B cell (primary cell): ENCODE measurements around the gene MOCS2. TPM values are rescaled to one million over a fixed set of nuclear protein-coding genes. Genes with fewer than 3 reads are reported as not detected.

Experiments
- ATAC-seq: fragments of 200-7000 bp; cut with Tn5 transposase; one replicate; pipeline ENCODE4 v1.10.0; 2021; ENCODE audit warnings: low read depth, mild to moderate bottlenecking, moderate number of reproducible peaks, moderate library complexity
- CTCF ChIA-PET: fragments of 350-600 bp; sonication (Branson Sonifier 250); formaldehyde crosslinking; loops from one replicate; lab custom pipeline; 2021; ENCODE audit warnings: antibody characterized with exemption, inconsistent platforms; lab: Charles Lee
- POLR2A ChIA-PET: fragments of 350-600 bp; sonication (Branson Sonifier 250); formaldehyde crosslinking; loops from one replicate; lab custom pipeline; 2021; ENCODE audit warnings: antibody characterized with exemption; lab: Charles Lee
- DNase-seq: peaks from one replicate; pipeline ENCODE4 v3.0.0; 2013
- H2AFZ ChIP-seq: 2 replicates; pipeline ENCODE4 v1.6.1; 2012; ENCODE audit warnings: mild to moderate bottlenecking, low read depth, low read length; ENCODE audit not compliant: insufficient read depth, poor library complexity, severe bottlenecking
- H3K27ac ChIP-seq, 2 donors: 1 replicate in 1 of 2; 2 replicates in 1 of 2; pipeline ENCODE4 v1.5.1; 2012 to 2013; ENCODE audit warnings: low read length in 2 of 2, mild to moderate bottlenecking in 2 of 2, moderate library complexity in 1 of 2
- H3K27me3 ChIP-seq, 4 experiments: fragments of 200-600 bp in 1 of 4; sonication (generic) in 1 of 4; replicated peaks in 1 of 4; 1 replicate in 2 of 4; 2 replicates in 2 of 4; pipeline versions ENCODE4 v1.6.1 to v1.7.0; 2013 to 2016; ENCODE audit warnings: low read length in 3 of 4, mild to moderate bottlenecking in 2 of 4, mixed read lengths in 1 of 4, moderate library complexity in 1 of 4; ENCODE audit not compliant: insufficient read depth in 4 of 4, control insufficient read depth in 3 of 4; ENCODE audit errors: control extremely low read depth in 1 of 4
- H3K36me3 ChIP-seq, 2 experiments: replicated peaks in 1 of 2; 1 replicate in 1 of 2; 2 replicates in 1 of 2; pipeline versions ENCODE4 v1.6.1 to v1.7.1; 2013; ENCODE audit warnings: low read length in 1 of 2; ENCODE audit not compliant: insufficient read depth in 2 of 2, control insufficient read depth in 1 of 2; ENCODE audit errors: control extremely low read depth in 1 of 2, extremely low read depth in 1 of 2
- H3K4me1 ChIP-seq, 2 donors: fragments of 200-600 bp in 1 of 2; sonication (generic) in 1 of 2; 1 replicate in 1 of 2; 2 replicates in 1 of 2; pipeline versions ENCODE4 v1.5.1 to v1.6.1; 2013 to 2017; ENCODE audit warnings: low read length in 2 of 2; ENCODE audit not compliant: control insufficient read depth in 2 of 2, insufficient read depth in 2 of 2
- H3K4me2 ChIP-seq: replicated peaks from 2 replicates; pipeline ENCODE3; 2012; ENCODE audit warnings: mild to moderate bottlenecking, low read depth, low read length; ENCODE audit not compliant: poor library complexity, severe bottlenecking
- H3K4me3 ChIP-seq, 5 experiments: fragments of 200-600 bp in 1 of 5; sonication (generic) in 1 of 5; 1 replicate in 3 of 5; 2 replicates in 2 of 5; pipeline versions ENCODE4 v1.5.1 to v1.7.0; 2011 to 2016; ENCODE audit warnings: low read length in 4 of 5, mild to moderate bottlenecking in 4 of 5, low read depth in 2 of 5, control low read depth in 1 of 5, moderate library complexity in 1 of 5; ENCODE audit not compliant: insufficient read depth in 1 of 5; ENCODE audit errors: control extremely low read depth in 1 of 5, extremely low read depth in 1 of 5
- H3K79me2 ChIP-seq: fragments of 200-600 bp; sonication (generic); one replicate; pipeline ENCODE4 v1.6.0; 2016; ENCODE audit warnings: low read length; ENCODE audit not compliant: control insufficient read depth, insufficient read depth
- H3K9ac ChIP-seq: fragments of 200-600 bp; sonication (generic); 2 replicates; pipeline ENCODE4 v1.6.1; 2017; ENCODE audit warnings: mild to moderate bottlenecking, low read length, moderate library complexity
- H3K9me3 ChIP-seq, 3 donors: one replicate each; pipeline versions ENCODE4 v1.6.1 to v1.7.1; 2013; ENCODE audit warnings: low read length in 2 of 3; ENCODE audit not compliant: control insufficient read depth in 2 of 3, insufficient read depth in 1 of 3; ENCODE audit errors: control extremely low read depth in 1 of 3
- H4K20me1 ChIP-seq: 2 replicates; pipeline ENCODE4 v1.6.0; 2012; ENCODE audit warnings: mild to moderate bottlenecking, low read length; ENCODE audit not compliant: insufficient read depth, control insufficient read depth, poor library complexity, severe bottlenecking
- H3K27ac Mint-ChIP-seq: one replicate; pipeline ENCODE4 v1.8.0; 2021; ENCODE audit warnings: mixed read lengths
- H3K27me3 Mint-ChIP-seq: one replicate; pipeline ENCODE4 v1.8.0; 2021; ENCODE audit warnings: mixed read lengths
- H3K4me1 Mint-ChIP-seq: one replicate; pipeline ENCODE4 v1.8.0; 2021; ENCODE audit warnings: mixed read lengths
- H3K4me3 Mint-ChIP-seq: one replicate; pipeline ENCODE4 v1.8.0; 2021; ENCODE audit warnings: mixed read lengths
- H3K9me3 Mint-ChIP-seq: one replicate; pipeline ENCODE4 v1.8.0; 2022; ENCODE audit warnings: mixed read lengths; ENCODE audit not compliant: insufficient read depth
- EZH2 ChIP-seq: IDR thresholded peaks from 2 replicates; pipeline ENCODE4 v1.6.1; 2012; ENCODE audit warnings: borderline replicate concordance, low read depth, mild to moderate bottlenecking, moderate library complexity, low read length; ENCODE audit not compliant: insufficient read depth, poor library complexity, severe bottlenecking
- WGBS: methylation state at CpG from one replicate; pipeline ENCODE4 v1.1.5; 2013; ENCODE audit warnings: missing lambda C conversion rate; ENCODE audit not compliant: insufficient coverage; 5-methylcytosine and 5-hydroxymethylcytosine counted together
- intact Hi-C: fragments of 100-400 bp; cut with micrococcal nuclease; formaldehyde crosslinking; loops from one replicate; pipeline ENCODE4 v1.10.0; 2022
- polyA plus RNA-seq: library from polyadenylated mRNA; depleted of rRNA; stranded (reverse); fragments of >200 nt; gene quantifications from 2 replicates; pipeline ENCODE4 v1.2.3, GENCODE V29; 2012
- total RNA-seq, 2 donors: library from RNA; stranded (reverse); fragments of 120-200 nt in 1 of 2; gene quantifications; 1 replicate in 1 of 2; 2 replicates in 1 of 2; pipeline versions ENCODE4 v1.2.3 to v1.2.4, GENCODE V29; 2013 to 2022
- TF ChIP-seq, protein P1 (sequence below): fragments of 200-600 bp; IDR thresholded peaks from one replicate; pipeline ENCODE4 v1.8.0; 2022; ENCODE audit warnings: antibody characterized with exemption, mild to moderate bottlenecking

MOCS2 gene
- total and polyA plus RNA-seq, 2 donors (not counting 1 experiment from before 2014, with no cell fraction given): 7.5 to 15.3 TPM

DNA sequence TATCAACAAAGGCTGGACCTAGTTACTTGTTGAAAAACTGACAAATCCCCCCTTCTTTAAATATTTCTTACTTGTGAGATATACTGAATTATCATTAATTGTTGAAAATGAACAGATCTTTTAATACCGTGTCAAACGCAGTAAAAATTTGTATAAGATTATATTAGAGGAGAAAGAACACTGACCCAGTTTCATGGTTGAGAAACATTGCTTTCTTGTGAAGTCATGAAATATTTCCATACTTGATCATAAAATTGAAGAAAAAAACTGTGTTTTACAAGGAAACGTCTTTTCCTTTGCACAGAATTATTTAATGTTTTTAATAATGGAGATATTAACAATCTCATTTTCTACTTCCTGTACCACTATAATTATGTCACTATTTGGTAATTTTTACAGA is 45.8 kb downstream of the MOCS2 start:
- H3K79me2 ChIP-seq: no peaks in the 10 kb centered on the region
- no peaks in the 10 kb centered on the region for H3K27me3 ChIP-seq
- H3K36me3 ChIP-seq: no peaks in the 10 kb centered on the region
- no CpG with 5 or more reads among the region's 3 CpGs for WGBS
- H4K20me1 ChIP-seq: no peaks in the 10 kb centered on the region
- DNase-seq (no peak), ATAC-seq (no peak)
- no peak for TF ChIP-seq EZH2
- TF ChIP-seq, protein P1, sequence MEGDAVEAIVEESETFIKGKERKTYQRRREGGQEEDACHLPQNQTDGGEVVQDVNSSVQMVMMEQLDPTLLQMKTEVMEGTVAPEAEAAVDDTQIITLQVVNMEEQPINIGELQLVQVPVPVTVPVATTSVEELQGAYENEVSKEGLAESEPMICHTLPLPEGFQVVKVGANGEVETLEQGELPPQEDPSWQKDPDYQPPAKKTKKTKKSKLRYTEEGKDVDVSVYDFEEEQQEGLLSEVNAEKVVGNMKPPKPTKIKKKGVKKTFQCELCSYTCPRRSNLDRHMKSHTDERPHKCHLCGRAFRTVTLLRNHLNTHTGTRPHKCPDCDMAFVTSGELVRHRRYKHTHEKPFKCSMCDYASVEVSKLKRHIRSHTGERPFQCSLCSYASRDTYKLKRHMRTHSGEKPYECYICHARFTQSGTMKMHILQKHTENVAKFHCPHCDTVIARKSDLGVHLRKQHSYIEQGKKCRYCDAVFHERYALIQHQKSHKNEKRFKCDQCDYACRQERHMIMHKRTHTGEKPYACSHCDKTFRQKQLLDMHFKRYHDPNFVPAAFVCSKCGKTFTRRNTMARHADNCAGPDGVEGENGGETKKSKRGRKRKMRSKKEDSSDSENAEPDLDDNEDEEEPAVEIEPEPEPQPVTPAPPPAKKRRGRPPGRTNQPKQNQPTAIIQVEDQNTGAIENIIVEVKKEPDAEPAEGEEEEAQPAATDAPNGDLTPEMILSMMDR: no peak
- Mint-ChIP-seq H3K4me3 (no peak overlapping the region), H3K27ac (no peak overlapping the region), H3K9me3 (no peaks in the 10 kb centered on the region), H3K4me1 (no peaks in the 10 kb centered on the region), H3K27me3 (peaks cover 11% of the 10 kb centered on the region)
- no peak overlapping the region for H3K4me2 ChIP-seq
- no peaks in the 10 kb centered on the region for H3K4me1 ChIP-seq
- no peaks in the 10 kb centered on the region for H3K9me3 ChIP-seq
- POLR2A ChIA-PET: no interaction called here
- H3K4me3 ChIP-seq: no peak overlapping the region
- no peak overlapping the region for H3K9ac ChIP-seq
- no peak overlapping the region for H2AFZ ChIP-seq
- H3K27ac ChIP-seq: no peak overlapping the region
- intact Hi-C loops: no loop called here
- CTCF ChIA-PET: no interaction called here

DNA sequence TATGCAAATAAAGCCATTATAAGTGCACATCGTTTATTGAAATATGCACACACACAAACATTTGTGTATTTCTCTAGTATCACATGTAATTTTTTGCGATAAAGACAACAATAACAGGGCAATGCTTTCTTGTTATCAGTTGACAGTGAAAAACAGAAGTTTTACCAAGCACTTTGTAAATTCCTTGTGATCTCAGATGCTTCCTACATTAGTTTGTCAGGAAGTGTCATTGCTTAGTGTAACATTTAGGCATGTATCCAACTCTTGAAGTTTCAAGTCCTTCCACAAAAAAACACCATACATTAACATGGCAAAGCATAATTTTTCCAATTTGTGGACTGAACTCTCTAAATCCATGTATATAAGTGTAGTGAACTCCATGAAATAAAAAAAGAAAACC is 46.4 kb downstream of the MOCS2 start:
- H3K9me3 Mint-ChIP-seq: no peaks in the 10 kb centered on the region
- intact Hi-C loops: no loop called here
- H3K4me3 Mint-ChIP-seq: no peak overlapping the region
- no peaks in the 10 kb centered on the region for H3K4me1 ChIP-seq
- no peaks in the 10 kb centered on the region for H4K20me1 ChIP-seq
- ATAC-seq (no peak), DNase-seq (no peak)
- H3K27me3 ChIP-seq: no peaks in the 10 kb centered on the region
- no peak overlapping the region for H3K9ac ChIP-seq
- CTCF ChIA-PET: no interaction called here
- no peak overlapping the region for H3K27ac ChIP-seq
- H3K4me3 ChIP-seq: no peak overlapping the region
- H3K4me1 Mint-ChIP-seq: no peaks in the 10 kb centered on the region
- H3K36me3 ChIP-seq: no peaks in the 10 kb centered on the region
- H3K4me2 ChIP-seq: no peak overlapping the region
- H3K79me2 ChIP-seq: no peaks in the 10 kb centered on the region
- H3K27me3 Mint-ChIP-seq: peaks cover 11% of the 10 kb centered on the region
- TF ChIP-seq EZH2: no peak
- TF ChIP-seq, protein P1: no peak
- H3K27ac Mint-ChIP-seq: no peak overlapping the region
- H3K9me3 ChIP-seq: no peaks in the 10 kb centered on the region
- no CpG with 5 or more reads among the region's 2 CpGs for WGBS
- H2AFZ ChIP-seq: no peak overlapping the region
- POLR2A ChIA-PET: no interaction called here
